ENCODE results near the gene TAS2R14.
A peak's percentile ranks its signal among the peaks of the same experiment; 100 is the strongest.

The TAS2R14 gene, protein sequence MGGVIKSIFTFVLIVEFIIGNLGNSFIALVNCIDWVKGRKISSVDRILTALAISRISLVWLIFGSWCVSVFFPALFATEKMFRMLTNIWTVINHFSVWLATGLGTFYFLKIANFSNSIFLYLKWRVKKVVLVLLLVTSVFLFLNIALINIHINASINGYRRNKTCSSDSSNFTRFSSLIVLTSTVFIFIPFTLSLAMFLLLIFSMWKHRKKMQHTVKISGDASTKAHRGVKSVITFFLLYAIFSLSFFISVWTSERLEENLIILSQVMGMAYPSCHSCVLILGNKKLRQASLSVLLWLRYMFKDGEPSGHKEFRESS

DNA sequence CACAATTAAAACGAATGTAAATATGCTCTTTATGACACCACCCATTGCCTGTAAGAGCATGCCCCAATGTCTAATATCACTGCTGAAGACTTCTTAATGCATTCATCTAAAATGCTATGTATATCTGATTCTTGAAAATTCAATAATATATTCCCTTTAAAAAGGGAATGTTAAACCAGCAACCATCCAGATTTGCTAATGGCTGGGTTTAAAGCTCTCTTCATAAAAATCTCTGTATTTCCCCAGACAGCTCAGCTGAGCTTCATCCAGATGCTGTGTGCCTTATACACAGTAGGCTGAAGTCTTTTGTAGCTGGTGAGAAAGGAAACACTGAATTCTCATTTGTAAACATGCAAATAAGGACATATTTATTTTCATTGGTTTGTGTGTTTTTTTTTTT is at the start of gene TAS2R14:
Gene TAS2R14, minus strand, starts transcription at position 101 of the 400 bp plus-strand sequence. Its CDS starts 56 bp downstream, at position 45.
- no peak for TF ChIP-seq POLR2A (IDR thresholded peaks at IDR 0.05; ENCODE audit: low read depth, low read length)
- no peak for DNase-seq (ENCODE audit: insufficient read length, low spot score)
- no peak for FAIRE-seq

DNA sequence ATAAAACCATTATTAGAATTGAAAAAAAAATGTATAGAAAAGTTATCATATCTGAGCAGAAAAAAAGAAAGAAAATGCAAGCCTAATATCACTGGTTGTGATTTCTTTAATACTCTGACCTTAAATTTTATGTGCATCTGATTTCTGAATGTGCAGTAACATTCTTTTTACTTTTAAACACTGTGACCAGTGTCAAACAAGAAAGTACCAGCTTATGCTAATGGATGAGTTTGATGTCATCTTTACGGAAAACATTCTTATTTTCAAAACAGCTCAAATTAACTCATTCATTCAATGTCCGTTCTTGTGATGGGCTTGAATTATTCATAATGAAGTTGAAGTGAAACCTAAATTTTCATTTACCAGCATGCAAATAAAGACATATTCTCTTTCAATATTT is 47.7 kb upstream of the TAS2R14 start, which contains the start of gene TAS2R50:
Gene TAS2R50, minus strand, starts transcription at position 101 of the 400 bp plus-strand sequence. Its CDS starts 52 bp downstream, at position 49.
- DNase-seq (ENCODE audit: insufficient read length, low spot score) (no peak), FAIRE-seq (no peak)
- TF ChIP-seq POLR2A (IDR thresholded peaks at IDR 0.05; ENCODE audit: low read depth, low read length) = no peak

DNA sequence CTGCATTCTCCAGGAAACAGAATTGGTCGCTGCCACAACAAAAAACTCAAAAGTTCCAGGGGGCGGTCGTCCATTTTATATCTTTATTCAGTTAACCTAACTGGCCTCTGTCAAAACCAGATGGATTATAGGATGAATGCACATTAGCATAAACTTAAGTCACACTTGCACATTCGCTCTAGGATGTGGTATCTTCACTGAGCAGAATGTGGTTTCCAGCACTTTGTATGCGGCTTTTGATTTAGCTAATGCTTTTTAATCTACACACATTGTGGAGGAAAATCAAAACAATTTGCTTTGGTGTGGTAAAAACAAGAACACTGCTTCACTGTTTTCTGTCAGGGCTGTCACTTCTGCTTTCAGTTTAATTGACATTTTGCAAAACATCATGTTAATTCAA is 43.2 kb upstream of the TAS2R14 start:
- no peak for FAIRE-seq
- DNase-seq (ENCODE audit: insufficient read length, low spot score) = no peak
- no peak for TF ChIP-seq POLR2A (IDR thresholded peaks at IDR 0.05; ENCODE audit: low read depth, low read length)

DNA sequence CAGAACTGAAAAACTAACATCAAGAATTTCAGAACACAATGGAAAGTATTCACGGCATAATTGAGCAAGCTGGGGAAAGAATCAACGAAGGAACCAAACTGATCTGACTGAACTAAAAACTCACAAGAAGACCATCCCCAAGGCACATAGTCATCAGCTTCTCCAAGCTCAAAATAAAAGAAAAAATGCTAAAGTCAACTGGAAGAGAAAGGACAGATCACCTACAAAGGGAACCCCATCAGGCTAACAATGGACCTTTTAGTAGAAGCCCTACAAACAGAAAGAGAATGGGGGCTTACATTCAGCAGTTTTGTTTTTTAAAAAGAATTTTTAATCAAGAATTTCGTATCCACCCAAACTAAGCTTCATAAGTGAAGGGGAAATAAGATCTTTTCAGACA is 35.9 kb upstream of the TAS2R14 start:
- FAIRE-seq = no peak
- no peak for DNase-seq (ENCODE audit: insufficient read length, low spot score)
- TF ChIP-seq POLR2A (IDR thresholded peaks at IDR 0.05; ENCODE audit: low read depth, low read length) = no peak

DNA sequence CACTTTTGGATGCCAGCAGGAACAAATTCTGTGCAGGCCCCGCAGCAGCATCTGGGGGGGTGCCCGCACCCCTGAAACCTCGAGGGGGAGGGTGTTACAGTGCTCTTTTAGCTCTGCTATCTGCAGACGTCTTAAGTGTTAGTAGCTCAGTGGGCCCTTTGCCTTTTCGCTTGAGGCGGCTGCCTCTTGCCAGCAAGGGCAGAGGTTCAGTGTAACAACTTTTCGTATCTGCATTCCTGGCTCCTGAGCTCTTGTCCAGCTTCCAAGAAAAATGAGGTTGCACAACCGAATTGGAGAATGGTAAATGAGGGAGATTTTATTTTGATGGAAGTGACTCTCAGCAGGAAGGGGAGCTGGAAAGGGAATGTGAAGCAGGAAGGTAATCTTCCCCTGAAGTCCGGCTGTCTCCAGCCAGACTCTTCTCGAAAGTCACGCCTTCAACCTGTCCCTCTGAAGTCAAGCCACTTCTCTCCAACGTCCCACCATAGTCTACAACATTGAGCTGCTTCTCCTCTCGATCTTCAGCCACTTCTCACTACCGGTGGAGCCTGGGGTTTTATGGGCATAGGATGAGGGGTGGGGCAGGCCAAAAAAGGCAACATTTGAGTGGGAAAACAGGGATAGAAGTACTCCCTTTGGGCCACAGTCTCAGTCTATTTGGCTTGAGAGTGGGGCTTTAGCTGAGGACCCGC is 29.8 kb upstream of the TAS2R14 start:
- FAIRE-seq = peak; percentile 78

DNA sequence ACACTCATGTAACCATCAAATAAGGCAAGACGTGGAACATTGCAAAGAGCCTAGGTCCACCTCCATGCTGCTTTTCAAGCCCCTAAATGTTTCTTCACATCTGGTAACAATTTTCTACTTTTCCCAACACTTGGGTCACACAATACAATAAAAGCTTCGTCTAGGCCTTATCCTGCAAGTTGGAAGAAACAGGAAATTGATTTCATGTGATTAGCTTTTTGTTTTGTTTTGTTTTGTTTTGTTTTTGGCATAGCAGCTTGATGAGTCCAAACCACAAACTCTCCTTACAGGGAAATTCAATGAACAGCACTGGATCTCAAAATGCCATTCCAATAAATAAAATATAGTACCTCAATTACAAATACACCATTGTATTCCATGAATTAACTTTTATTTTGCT is 28.3 kb upstream of the TAS2R14 start:
- DNase-seq (ENCODE audit: insufficient read length, low spot score) (peak; percentile 16), FAIRE-seq (peak; percentile 38)
- no peak for TF ChIP-seq POLR2A (IDR thresholded peaks at IDR 0.05; ENCODE audit: low read depth, low read length)

More for the DNA sequence above, 29.8 kb upstream of the TAS2R14 start:
- no peak for DNase-seq (ENCODE audit: insufficient read length, low spot score)
- TF ChIP-seq POLR2A (IDR thresholded peaks at IDR 0.05; ENCODE audit: low read depth, low read length) = no peak

DNA sequence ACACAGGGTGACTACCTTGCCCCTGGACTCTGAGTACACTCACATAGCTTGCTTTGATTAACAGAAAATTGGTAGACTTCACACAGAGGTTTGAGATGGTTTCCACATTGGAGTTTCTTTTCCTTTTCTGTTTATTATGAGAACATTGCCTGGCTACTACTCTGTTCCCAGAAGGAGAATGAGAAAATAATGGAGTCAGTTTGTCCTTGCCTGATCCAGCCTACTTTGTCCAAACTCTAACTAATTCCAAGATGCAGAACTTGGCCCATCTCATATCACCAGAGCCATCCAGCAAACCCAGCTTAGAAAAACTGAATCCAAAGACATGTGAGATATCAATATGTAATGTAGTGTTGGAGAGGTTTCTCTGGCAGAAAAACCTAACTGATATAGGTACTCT is 27.3 kb upstream of the TAS2R14 start:
- FAIRE-seq (no peak), DNase-seq (ENCODE audit: insufficient read length, low spot score) (no peak)
- no peak for TF ChIP-seq POLR2A (IDR thresholded peaks at IDR 0.05; ENCODE audit: low read depth, low read length)

DNA sequence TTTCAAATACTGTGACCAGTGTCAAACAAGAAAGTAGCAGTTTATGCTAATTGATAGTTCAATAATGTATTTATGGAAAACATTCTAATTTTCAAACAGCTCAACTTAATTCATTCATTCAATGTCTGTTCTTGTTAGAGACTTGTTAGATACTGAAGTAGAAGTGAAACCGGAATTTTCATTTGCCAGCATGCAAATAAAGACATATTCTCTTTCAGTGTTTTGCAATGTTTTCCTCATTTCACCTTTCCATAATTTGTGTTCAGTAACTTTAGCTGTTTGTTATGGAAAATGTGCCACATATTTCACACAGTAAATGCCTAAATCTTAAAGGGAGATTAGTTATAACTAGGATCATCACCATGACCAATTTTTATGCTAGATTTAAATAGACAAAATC is 26.4 kb upstream of the TAS2R14 start:
- no peak for TF ChIP-seq POLR2A (IDR thresholded peaks at IDR 0.05; ENCODE audit: low read depth, low read length)
- FAIRE-seq (no peak), DNase-seq (ENCODE audit: insufficient read length, low spot score) (no peak)

DNA sequence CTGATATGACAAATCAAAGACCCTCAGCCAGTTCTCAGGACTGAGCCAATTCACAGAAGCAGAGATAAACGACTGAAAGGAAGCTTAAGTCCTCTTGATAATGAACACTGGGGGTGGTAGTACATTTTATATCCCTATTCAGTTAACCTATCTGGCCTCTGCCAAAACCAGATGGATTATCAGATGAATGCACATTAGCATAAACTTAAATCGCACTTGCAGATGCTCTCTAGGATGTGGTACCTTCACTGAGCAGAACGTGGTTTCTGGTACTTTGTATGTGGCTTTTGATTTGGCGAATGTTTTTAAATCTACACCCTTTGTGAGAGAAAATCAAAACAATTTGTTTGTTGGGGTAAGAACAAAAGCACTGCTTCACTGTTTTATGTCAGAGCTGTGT is 21.1 kb upstream of the TAS2R14 start:
- no peak for TF ChIP-seq POLR2A (IDR thresholded peaks at IDR 0.05; ENCODE audit: low read depth, low read length)
- DNase-seq (ENCODE audit: insufficient read length, low spot score) (no peak), FAIRE-seq (peak; percentile 15)

DNA sequence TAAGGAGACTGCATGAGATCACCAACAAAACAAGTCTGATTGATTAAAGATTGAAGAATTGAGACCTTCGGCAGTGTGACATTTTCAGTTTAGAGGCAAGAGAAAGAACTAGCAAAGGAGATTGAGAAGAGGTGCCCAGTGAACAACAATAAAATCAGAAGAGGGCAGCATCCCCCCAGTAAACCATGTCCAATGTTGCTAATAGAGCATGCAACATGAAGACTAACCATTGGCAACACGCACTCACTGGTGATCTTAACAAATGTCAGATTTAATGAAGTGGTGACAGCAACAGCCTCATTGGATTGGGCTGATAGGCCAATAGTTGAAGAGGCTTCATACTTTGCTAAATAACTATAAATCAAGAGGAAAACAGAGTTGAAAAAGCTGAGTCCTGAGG is 20.7 kb upstream of the TAS2R14 start:
- no peak for TF ChIP-seq POLR2A (IDR thresholded peaks at IDR 0.05; ENCODE audit: low read depth, low read length)
- no peak for DNase-seq (ENCODE audit: insufficient read length, low spot score)
- no peak for FAIRE-seq

DNA sequence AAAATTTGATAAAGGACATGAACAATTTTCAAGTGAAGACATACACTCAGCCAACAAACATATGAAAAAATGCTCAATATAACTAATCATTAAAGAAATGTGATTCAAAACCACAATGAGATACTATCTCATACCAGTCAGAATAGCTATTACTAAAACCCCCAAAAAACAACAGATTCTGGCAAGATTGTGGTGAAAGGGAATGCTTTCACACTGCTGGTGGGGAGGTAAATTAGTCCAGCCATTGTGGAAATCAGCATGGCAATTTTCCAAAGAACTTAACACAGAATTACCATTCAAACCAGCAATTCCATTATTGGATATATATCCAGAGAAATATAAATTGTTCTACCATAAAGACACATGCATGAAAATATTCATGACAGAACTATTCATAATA is 18.7 kb upstream of the TAS2R14 start:
- DNase-seq (ENCODE audit: insufficient read length, low spot score) (no peak), FAIRE-seq (no peak)
- TF ChIP-seq POLR2A (IDR thresholded peaks at IDR 0.05; ENCODE audit: low read depth, low read length) = no peak

DNA sequence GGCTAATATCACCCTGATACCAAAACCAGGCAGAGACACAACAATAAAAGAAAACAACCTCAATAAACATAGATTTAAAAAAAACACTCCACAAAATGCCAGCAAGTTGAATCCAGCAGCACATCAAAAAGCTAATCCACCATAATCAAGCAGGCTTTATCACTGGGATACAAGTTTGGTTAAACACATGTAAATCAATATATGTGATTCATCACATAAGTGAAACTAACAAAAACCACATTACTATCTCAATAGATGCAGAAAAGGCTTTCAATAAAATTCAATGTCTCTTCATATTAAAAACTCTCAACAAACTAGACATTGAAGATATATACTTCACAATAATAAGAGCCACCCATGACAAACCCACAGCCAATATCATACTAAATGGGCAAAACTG is 17.0 kb upstream of the TAS2R14 start:
- no peak for TF ChIP-seq POLR2A (IDR thresholded peaks at IDR 0.05; ENCODE audit: low read depth, low read length)
- no peak for DNase-seq (ENCODE audit: insufficient read length, low spot score)
- FAIRE-seq = peak; percentile 20

DNA sequence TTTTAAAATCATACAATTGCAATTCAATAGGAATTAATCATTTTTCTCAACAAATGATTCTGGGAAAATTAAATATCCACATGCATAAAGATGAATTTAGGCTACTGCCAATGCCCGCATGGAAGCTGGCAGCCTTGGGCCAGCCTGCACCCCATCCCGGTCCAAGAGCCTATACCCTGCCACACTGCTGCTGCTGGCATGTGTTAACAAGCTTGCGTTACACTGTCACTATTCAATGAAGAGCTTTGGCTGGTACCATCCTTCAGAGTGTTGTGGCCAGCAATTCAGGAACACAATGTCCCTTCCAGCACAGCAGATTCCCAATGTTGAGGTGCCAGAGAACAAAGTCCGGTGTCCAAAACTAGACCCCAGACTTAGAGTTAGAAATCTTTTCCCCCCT is 13.6 kb upstream of the TAS2R14 start:
- no peak for TF ChIP-seq POLR2A (IDR thresholded peaks at IDR 0.05; ENCODE audit: low read depth, low read length)
- no peak for DNase-seq (ENCODE audit: insufficient read length, low spot score)
- no peak for FAIRE-seq

DNA sequence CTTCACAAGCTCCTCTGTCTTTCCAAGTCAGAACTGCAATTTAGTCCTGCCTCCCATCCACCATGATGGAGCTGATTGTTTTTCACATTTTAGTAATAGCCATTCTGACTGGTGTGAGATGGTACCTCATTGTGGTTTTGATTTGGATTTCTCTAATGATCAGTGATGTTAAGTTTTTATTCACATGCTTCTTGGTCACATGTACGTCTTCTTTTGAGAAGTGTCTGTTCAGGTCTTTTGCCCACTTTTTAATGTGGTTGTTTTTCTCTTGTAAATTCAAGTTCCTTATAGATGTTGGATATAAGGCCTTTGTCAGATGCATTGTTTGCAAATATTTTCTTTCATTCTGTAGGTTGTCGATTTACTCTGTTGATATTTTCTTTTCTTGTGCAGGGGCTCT is 4.1 kb upstream of the TAS2R14 start:
- DNase-seq (ENCODE audit: insufficient read length, low spot score) (no peak), FAIRE-seq (no peak)
- no peak for TF ChIP-seq POLR2A (IDR thresholded peaks at IDR 0.05; ENCODE audit: low read depth, low read length)

All from H54 (cell line).